ENCODE measurements around the gene TRIM2.

TRIM2 gene

DNA sequence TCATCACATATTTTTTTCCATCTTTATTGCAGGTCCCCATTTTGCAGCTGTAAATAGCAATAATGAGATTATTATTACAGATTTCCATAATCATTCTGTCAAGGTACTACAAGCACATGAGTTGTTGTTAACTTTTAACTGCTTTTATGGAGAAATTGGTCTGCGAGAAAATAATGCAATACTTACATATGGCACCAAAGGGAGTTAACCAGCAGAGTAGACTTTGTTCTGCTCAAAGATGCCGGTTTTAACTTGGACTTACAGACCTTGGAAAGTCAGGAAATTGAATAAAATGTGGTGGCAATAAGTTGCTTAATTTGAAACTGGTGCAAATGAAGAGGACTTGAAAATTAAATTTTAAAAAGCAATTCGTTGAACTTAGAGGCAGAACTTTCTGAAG lies 119.8 kb downstream of the TRIM2 start:
- ChIA-PET CTCF (interaction anchor here (1.2 to 1.9 kb wide), 2 partner anchors 181 to 250 kb away, joined by 4 to 17 read pairs; no protein-coding TSS in a partner anchor), POLR2A (no interaction called here)
- no peak overlapping the region for H3K4me3 ChIP-seq (ENCODE audit: low read depth, low read length)
- DNase-seq (ENCODE audit: low read depth, low spot score), result no peak
- TF ChIP-seq CTCF (IDR thresholded peaks at IDR 0.05; ENCODE audit: insufficient read depth, low read length, missing control alignments), result no peak

DNA sequence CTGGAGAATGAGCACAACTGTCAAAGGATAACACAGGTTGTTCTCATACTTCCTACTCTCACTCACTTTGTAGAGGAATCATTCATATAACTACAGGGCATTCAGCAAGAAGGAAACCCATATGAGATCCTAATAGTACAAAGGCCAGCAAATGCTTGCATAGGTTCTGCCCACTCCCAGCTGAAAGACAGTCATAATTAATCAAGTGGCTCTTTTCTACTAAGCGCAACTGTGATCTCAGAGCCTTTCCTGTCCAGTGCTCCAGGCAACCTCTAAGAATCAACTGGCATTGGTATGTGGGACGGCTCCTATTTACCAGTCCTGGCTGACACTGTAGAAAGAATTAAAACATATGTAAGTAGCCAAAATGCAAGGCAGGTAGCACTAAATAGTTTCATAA lies 121.3 kb downstream of the TRIM2 start:
- ChIA-PET POLR2A (no interaction called here), CTCF (interaction anchor here (0.6 to 2.1 kb wide), 8 partner anchors 10 to 251 kb away, joined by 3 to 7 read pairs (median 4); partner anchors contain the start of gene MND1)
- no peak overlapping the region for H3K4me3 ChIP-seq (ENCODE audit: low read depth, low read length)
- TF ChIP-seq CTCF (IDR thresholded peaks at IDR 0.05; ENCODE audit: insufficient read depth, low read length, missing control alignments), result no peak
- DNase-seq (ENCODE audit: low read depth, low spot score), result no peak

DNA sequence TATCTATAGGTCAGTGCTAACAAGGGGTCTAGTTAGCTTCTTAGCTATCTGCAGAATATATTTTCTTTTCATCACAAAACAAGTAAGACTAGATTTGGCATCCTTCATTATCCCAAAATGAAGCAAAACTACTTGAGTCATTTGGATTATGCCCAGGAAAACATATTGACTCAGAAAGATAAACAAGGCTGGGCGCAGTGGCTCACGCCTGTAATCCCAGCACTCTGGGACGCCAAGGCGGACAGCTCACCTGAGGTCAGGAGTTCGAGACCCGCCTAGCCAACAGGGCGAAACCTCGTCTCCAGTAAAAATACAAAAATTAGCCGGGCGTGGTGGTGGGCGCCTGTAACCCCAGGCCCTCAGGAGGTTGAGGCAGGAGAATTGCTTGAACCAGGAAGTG lies 122.3 kb downstream of the TRIM2 start:
- DNase-seq (ENCODE audit: low read depth, low spot score), result no peak
- no peak for TF ChIP-seq CTCF (IDR thresholded peaks at IDR 0.05; ENCODE audit: insufficient read depth, low read length, missing control alignments)
- POLR2A ChIA-PET, result no interaction called here
- H3K4me3 ChIP-seq (ENCODE audit: low read depth, low read length), result no peak overlapping the region
- CTCF ChIA-PET, result interaction anchor here (0.8 to 2.1 kb wide), 7 partner anchors 8 to 250 kb away, joined by 3 to 7 read pairs (median 5); partner anchors contain the start of gene MND1

DNA sequence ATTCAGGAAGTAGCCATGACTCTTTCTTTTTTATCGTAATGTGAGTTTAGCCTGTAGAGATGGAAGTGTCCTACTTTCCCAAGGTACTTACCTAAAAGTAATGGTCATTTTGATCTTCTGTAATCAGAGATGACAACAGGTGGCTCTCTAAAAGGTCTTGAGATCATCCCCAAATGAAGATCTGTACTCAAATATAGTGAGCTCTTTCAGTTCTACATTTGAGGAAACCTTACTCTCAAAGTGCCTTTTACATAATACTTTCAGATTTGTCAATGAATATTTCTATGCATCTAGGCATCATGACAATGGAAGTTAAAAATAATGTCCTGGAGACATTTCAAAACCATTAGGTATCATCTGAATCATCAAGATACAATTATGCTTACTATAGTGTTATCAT lies 123.0 kb downstream of the TRIM2 start:
- CTCF ChIA-PET, result interaction anchor here (0.7 to 2.1 kb wide), 5 partner anchors 9 to 247 kb away, joined by 4 to 7 read pairs (median 5); partner anchors contain the start of gene MND1
- POLR2A ChIA-PET, result no interaction called here
- no peak overlapping the region for H3K4me3 ChIP-seq (ENCODE audit: low read depth, low read length)
- no peak for TF ChIP-seq CTCF (IDR thresholded peaks at IDR 0.05; ENCODE audit: insufficient read depth, low read length, missing control alignments)
- DNase-seq (ENCODE audit: low read depth, low spot score), result no peak

DNA sequence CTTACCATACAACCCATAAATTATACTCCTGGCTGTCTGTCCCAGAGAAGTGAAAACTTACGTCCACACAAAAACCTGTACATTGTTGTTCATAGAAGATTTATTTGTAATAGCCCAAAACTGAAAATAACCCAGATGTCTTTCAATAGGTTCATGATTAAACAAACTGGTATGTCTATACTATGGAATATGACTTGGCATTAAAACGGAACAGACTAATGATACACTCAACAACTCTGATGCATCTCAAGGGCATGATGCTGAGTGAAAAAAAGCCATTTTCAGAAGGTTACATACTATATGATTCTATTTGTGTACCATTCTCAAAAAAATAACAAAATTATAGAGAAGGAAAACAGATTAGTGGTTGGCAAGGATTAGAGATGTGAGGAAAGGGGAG lies 128.7 kb downstream of the TRIM2 start:
- DNase-seq (ENCODE audit: low read depth, low spot score), result peak; percentile 24
- no peak overlapping the region for H3K4me3 ChIP-seq (ENCODE audit: low read depth, low read length)
- ChIA-PET POLR2A (no interaction called here), CTCF (interaction anchor here (1.0 to 1.8 kb wide), 2 partner anchors 190 to 241 kb away, joined by 3 to 7 read pairs; no protein-coding TSS in a partner anchor)
- TF ChIP-seq CTCF (IDR thresholded peaks at IDR 0.05; ENCODE audit: insufficient read depth, low read length, missing control alignments), result no peak

GRCh38 chr4:153333874-153334273 lies 129.6 kb downstream of the TRIM2 start:
- no peak for TF ChIP-seq CTCF (IDR thresholded peaks at IDR 0.05; ENCODE audit: insufficient read depth, low read length, missing control alignments)
- H3K4me3 ChIP-seq (ENCODE audit: low read depth, low read length), result no peak overlapping the region
- ChIA-PET CTCF (interaction anchor here (2.0 to 4.0 kb wide), 2 partner anchors 11 to 191 kb away, joined by 10 to 33 read pairs; partner anchors contain the start of gene MND1), POLR2A (no interaction called here)
- DNase-seq (ENCODE audit: low read depth, low spot score), result no peak

All from AG04449 (cell line).